ENCODE measurements around the gene PTPRC.

The PTPRC gene

DNA sequence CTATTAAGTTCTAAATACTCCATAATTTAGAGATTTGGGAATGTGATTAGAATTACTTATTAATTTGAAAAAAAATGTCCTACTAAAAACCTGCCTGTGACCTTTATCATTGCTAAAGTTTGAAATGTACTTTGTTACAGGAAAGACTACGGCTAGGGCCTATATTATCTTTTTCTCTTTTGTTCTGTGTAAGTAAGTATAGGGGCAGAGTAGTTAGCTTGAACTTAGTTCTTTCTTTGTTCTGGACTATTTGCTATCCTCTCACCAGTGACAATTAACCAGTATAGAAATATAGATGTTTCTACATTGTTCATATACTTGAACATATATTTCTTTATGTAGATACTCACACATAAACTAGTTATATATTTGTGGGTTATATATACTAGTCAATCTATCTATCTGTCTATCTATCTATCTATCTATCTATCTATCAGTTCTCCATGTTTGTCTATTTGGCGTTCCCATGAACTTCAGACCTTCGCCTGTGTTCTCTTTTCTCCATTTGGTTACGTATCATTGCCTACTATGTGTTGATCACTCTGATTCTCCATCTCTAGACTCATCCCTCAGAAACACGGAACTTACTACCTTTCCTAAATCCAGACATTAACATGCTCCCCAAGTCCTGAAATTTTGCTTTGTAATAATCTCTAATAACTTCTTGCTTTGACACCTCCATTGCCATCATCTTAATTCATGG lies 3.3 kb downstream of the PTPRC start:
- peak overlapping the region; percentile 92 for H3K4me3 ChIP-seq (ENCODE audit: low read depth, low read length)
- no peak for DNase-seq (ENCODE audit: low read depth)
- TF ChIP-seq, protein P1, sequence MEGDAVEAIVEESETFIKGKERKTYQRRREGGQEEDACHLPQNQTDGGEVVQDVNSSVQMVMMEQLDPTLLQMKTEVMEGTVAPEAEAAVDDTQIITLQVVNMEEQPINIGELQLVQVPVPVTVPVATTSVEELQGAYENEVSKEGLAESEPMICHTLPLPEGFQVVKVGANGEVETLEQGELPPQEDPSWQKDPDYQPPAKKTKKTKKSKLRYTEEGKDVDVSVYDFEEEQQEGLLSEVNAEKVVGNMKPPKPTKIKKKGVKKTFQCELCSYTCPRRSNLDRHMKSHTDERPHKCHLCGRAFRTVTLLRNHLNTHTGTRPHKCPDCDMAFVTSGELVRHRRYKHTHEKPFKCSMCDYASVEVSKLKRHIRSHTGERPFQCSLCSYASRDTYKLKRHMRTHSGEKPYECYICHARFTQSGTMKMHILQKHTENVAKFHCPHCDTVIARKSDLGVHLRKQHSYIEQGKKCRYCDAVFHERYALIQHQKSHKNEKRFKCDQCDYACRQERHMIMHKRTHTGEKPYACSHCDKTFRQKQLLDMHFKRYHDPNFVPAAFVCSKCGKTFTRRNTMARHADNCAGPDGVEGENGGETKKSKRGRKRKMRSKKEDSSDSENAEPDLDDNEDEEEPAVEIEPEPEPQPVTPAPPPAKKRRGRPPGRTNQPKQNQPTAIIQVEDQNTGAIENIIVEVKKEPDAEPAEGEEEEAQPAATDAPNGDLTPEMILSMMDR (IDR thresholded peaks at IDR 0.05; ENCODE audit: insufficient read depth, low read depth, low read length, missing control alignments), result no peak

DNA sequence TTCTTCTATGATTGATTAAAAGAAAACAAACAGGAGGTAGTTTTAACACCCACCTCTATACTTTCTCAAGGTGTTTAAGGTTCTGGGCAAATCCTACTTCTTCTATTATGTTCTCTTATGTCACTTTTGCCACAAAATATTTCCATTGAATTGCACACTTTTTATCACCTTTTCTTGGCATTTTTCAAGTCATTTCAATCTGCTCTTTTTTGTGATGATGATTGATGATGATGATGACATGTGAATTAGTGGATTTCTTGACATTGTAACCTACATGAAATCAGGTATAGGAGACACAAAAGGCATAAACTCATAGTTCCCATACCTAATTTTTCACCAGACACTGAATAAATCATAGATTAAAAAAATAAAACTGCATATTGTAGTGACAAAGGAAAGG lies 4.1 kb downstream of the PTPRC start:
- no peak for DNase-seq (ENCODE audit: low read depth)
- H3K4me3 ChIP-seq (ENCODE audit: low read depth, low read length), result peak overlapping the region; percentile 92
- TF ChIP-seq, protein P1 (IDR thresholded peaks at IDR 0.05; ENCODE audit: insufficient read depth, low read depth, low read length, missing control alignments), result no peak

DNA sequence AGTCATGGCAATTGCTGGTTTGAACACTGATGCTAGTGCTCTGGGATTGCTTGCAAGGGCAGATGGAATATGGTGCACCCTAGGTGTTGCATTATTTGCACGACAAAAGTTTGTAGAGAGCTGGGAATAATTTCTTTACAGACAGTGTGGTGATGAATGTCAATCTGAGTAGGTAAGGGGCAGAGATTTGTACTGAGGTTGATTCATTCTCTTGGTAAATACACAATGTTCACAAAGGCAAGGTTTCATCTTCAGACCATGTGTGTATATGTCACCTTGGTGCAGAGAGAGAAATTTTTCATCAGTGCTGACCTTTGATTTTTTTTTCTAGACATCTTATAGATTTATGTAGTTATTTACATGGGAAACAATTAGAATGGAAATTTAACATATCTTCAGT lies 5.0 kb downstream of the PTPRC start:
- no peak for DNase-seq (ENCODE audit: low read depth)
- H3K4me3 ChIP-seq (ENCODE audit: low read depth, low read length), result no peak overlapping the region
- TF ChIP-seq, protein P1 (IDR thresholded peaks at IDR 0.05; ENCODE audit: insufficient read depth, low read depth, low read length, missing control alignments), result no peak

DNA sequence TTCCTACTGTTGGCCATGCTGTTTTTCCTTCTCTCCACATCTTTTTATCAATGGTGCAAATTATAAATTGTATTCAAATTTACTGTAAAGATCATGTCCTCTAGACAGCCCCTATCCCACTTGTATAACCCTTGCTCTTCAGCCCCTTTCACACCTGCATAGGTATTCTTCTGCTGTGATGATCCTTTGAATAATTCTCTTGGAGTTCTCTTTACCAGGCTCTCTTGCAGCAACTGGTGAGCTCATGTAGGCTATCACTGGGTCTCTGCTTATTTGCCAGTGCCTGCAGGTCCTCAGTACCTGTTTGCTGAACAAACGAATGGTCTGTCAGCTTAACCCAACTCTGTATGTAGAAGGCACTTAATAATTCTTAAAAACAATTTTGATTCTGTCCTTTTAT lies 8.2 kb downstream of the PTPRC start:
- H3K4me3 ChIP-seq (ENCODE audit: low read depth, low read length), result no peak overlapping the region
- no peak for DNase-seq (ENCODE audit: low read depth)
- TF ChIP-seq, protein P1 (IDR thresholded peaks at IDR 0.05; ENCODE audit: insufficient read depth, low read depth, low read length, missing control alignments), result no peak

DNA sequence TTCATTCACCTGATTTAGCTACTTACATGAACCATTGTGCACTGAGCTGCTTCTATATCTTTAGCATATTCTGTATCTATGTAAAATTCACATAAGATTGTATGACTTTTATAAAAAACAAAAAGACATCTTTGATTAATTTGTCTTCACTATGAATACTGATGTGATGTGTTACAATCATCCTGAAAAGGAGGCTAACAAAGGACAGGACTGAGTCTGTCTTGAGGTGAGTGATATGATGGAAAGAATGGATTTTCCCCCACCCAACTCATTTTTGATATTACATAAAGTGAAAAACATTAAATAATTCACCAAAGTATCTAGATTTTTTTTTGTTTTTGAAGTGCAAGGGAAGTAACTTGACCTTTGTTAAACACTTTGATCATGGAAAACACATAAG lies 9.8 kb downstream of the PTPRC start:
- no peak overlapping the region for H3K4me3 ChIP-seq (ENCODE audit: low read depth, low read length)
- TF ChIP-seq, protein P1 (IDR thresholded peaks at IDR 0.05; ENCODE audit: insufficient read depth, low read depth, low read length, missing control alignments), result no peak
- DNase-seq (ENCODE audit: low read depth), result no peak

DNA sequence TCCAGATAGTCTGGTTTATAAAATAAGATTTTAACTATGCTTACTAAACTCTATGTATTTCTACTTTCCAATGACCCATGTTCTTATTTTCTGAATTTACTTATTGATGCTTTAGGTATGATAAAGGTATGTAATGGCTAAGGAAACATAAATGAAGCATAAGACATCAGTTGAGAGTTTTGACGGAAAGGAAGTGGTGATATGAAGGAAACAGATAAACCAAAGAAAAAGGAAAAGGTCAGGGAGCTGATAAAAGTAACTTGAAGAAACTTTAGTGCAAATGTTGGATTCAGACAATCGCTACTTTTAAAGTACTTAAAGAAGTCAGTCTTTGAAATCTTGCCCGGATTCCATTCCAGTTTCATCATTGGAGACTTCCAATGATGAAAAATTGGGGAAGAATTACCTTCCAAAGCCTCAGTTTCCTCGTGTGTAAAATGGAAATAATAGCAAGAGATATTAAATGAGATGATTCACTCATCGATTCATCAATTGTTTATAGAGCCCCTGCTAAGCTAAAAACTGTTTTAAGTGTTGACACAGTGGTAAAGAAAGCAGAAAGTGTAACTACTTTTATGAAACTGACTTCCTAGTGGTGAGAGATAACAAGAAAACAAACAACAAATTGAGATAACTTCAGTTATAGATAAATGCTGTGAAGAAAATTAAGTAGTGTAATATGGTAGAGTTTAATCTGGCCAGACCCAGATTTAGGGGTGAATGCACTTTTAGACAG lies 10.6 kb downstream of the PTPRC start:
- no peak overlapping the region for H3K4me3 ChIP-seq (ENCODE audit: low read depth, low read length)
- no peak for DNase-seq (ENCODE audit: low read depth)
- TF ChIP-seq, protein P1 (IDR thresholded peaks at IDR 0.05; ENCODE audit: insufficient read depth, low read depth, low read length, missing control alignments), result no peak
